CD1c-positive myeloid dendritic cell (primary cell): ENCODE data around the gene NDUFS6.

ENCODE experiments used
- DNase-seq: peaks from one replicate; pipeline ENCODE4 v3.0.0-alpha.2; 2016; ENCODE audit errors: extremely low spot score

The NDUFS6 gene

DNA sequence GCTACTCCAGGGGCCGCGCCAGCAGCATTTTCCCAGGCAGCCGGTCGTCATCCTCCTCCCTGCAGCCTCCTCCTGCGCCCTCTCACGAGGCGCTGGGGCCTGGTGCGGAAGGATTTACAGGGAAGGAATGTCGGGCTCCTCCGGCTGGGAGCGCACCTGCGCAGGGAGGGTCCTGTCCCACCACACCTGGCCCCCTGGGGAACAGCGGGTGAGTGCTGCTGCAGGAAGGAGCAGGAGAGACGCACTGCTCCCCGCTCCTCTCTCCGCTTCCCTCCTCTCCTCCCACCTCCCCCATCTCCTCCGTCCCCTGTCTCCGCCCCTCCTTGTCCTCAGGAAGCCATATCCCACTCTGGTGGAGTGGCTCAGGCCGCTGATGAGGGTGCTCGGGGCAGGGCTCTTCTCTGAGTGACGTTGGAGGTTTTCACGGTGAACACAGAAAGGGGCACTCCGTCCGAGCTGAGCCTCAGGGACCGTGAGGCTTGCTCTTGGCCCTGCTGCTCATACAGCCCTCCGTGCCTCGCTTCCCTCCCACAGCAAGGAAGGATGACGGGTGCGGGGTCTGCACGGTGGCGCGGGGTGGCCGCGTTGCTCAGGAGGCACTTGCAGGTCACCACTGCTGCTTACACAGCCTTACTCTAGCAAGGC lies 50.2 kb downstream of the NDUFS6 start:
- DNase-seq: no peak

DNA sequence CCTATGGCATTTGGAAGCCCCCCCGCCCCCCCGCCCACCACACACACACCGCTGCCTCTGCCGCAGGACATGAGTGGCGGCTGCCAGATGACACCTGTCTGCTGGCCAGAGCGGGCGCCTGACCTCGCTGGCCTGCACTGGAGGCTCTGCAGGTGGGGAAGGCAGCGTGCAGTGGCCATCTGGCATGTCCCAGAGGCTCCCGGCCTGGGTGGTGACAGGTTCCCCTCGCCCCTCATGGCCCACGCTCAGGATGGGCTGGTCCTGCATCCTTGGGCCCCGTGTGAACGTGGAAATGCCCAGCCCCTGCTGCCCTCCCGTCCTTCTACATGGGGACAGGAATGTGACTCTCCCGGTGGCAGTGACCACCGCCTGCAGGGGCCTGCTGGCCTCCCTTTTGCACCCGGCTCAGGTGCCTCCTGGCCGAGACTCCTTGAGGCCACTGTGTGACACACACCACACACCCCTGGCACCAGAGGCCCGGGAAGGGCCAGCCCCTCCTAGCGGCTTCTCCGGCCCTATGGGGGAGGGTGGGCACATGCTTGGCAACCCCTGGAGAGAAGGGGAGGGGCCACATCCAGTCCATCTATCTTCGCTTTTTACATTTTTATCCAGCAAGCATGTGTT lies 51.2 kb downstream of the NDUFS6 start:
- no peak for DNase-seq

DNA sequence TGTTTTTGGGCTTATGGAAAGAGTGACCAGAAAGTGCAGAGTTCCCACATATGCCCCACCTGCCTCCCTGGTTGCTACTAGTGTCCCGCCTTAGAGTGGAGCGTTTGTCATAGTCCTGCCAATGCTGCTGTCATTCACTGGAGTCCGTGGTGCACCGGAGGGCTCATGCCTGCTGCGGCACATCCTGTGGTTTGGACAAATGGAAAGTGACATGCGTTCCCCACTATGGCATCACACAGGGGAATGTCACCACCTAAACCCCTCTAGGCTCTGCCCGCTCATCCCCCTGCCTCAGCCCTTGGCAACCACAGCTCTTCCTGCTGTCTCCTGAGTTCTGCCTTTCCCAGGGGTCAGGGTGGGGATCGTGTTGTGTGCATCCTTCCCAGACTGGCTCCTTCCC lies 52.3 kb downstream of the NDUFS6 start:
- DNase-seq: no peak

DNA sequence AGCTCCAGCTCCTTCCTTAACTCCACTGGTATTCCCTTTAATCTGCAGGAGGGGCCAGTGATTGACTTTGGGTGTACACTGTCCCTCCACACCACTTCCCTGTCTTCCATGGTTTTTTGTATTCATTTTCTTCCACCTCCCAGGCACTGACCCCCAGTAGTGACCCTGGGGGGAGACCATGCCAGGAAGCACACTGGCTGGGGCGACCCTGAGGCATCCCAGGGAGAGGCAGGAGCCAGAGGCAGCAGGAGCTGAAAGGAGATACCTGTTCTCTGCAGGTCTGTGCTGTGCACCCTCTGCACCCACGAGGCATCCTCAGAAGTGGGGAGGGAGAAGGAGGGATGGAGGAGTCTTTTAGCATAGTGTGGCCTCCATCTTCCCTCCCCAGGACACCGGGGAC lies 53.9 kb downstream of the NDUFS6 start:
- DNase-seq: no peak

DNA sequence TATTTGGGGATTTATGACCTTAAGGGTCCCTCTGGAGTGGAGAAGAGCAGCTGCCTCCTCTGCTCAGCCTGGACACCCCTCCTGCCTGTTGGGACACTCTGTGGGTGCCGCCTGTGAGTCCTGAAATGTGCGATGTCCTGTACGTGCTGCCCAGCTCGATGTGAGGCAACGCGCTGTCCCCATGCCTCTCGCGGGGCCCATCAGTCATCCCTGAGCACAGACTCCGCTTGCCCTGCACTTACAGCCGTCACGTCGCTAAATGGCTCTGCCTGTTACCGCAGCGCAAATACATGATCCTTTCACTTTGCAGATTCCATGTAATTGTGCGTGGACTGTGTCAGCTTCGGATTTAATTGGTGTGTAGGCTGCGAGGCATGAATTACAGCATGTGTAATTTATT lies 54.4 kb downstream of the NDUFS6 start:
- no peak for DNase-seq

DNA sequence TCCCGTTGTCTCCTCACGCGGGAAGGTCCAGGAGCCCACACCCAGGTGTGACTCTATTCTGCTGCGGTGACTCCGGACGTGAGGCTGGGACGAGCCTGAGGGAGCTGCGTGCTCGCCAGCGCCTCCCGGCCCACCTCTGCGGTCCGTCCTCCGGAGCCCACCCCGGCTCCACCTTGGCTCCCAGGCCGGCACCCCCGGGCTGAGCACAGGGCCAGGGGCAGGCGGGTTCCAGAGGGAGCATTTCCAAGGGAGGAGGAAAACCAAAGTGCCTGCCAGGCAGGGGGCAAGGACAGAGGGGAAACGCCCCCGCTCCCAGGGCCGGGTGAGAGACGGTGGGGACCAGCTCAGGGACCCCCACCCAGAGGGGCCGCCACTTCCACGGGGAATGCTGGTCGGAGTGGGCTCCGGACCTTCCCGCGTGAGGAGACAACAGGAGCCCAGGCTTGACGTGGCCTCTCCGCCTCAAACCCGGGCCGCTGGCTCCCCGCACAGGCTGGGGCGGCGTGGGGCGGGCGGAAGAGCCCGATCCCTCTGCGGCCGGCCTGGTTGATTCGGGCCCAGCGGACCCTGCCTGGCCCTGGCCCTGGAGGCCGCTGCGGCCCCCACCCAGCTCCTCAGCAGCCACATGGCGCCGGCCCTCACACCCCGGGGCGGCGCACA lies 55.5 kb downstream of the NDUFS6 start:
- DNase-seq: no peak

DNA sequence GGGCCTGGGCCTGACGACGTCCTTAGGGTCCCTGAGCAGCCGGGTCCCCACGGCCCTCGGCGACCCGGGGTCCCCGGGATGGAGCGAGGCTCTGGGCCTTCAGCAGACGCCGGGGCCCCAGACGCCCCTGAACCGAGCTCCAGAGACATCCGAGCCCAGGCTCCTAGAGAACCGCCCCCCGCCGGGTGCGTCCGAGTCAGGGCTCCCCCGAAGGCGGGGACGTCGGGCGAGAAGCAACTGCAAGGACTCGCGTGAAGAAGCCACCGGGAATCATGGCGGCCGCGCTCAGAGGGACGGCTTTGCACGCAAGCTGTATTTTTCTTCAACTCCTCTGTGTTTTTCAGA lies 56.0 kb downstream of the NDUFS6 start:
- no peak for DNase-seq

DNA sequence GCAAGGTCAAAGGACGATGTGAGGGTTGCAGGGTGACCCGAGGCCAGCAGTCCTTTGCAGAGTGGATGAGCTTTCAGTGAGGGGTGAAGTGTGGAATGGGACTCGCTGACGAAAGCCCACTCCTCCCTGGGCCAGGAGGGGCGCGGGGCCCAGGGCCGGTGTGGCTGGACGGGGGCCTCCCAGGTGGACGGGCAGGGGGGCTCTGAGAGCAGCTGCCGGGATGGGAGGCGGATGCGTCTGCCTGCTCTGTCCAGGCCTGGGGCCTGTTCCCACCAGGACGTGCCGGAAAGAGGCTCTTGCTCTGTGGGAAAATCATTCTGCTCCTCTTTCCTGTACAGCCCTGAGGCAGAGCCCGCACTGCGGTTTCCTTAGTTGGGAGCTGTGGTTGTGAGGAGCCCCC lies 57.2 kb downstream of the NDUFS6 start:
- DNase-seq: no peak

DNA sequence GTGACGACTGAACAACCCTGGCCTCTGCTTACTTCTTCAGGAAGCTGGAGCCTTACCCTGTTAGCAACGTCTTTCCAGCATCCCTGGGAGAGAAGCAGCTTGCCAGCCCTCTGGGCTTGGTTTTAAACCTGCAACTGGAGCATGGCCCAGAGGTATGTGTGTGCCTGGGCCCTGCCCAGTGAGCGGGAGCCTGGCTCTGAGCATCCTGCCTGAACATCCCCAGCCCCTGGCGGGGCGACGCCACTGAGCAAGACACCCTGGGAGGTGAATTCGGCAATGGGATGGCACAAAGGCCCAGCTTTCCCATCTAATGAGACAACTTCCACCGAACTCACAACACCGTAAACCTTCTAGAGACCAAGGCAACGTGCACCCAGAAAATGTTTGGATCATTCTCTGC lies 57.9 kb downstream of the NDUFS6 start:
- DNase-seq: no peak

DNA sequence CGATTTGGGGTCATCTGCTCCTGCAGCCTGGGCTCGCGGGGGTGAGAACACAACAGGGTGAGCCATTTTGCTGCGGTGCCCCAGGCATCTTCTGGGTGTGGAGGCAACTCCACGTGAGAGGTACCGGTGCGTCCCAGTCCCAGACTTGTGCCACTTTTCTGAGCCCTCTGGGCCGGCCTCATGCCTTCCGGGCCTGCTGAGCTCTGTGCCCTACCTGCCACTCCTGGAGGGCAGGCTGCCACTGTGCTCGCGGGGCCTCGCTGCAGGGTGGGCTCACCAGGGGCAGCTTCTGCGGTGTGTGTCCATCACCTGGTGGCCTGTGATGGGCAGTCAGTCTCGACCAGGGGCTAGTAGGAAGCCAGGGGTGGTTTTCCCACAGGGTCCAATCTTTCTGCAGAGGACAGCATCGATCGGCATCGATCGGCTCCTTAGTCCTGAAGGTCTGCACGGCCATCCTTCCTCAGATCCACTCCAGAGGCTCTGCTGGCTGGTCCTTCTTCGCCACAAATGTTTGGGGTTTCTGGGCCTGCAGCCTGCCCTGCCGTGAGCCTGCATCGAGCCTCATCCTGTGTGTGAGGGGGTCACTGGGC lies 58.9 kb downstream of the NDUFS6 start:
- no peak for DNase-seq

DNA sequence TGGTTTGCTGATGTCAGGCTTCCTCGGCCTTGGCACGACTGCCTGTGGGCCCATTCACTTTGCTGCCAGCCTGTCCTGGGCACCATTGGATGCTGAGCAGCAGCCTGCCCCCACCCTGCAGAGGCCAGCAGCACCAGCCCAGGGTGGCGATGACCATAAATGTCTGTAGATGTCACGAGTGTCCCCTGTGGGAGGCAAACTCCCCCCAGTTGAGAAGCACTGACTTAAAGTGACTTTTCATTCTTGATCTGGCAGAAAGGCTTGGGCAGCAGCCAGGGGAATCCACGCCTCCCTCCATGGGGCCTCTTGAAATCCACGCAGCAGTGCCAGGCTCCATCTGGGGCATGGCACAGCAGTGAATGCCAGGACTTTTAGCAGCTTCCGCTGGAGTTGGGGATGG lies 59.7 kb downstream of the NDUFS6 start:
- no peak for DNase-seq

DNA sequence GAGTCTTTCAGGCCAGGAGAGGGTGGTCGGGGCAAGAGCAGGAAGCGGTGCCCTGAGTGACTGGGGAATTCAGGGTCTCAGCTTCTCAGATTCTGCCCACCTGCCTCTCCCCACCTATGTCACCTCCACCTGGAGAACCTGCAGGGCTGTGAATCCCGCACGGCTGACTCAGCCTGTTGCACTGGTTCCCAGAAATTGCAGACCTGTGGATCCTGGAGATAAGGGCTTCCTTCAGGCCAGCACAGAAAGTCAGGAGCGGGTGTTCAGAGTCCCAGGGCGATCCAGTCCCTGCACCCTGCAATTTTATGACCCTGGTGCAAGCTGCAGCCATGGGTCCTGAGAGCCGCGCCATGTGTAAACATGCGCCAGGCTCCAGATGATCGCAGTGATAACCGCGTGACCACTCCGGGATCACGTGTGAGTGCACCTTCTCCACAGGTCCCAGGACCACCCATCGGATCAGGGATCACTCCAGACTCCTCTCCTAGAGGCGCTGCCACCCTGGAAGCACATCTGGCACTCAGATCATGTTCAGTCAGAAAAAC lies 63.8 kb downstream of the NDUFS6 start:
- no peak for DNase-seq

DNA sequence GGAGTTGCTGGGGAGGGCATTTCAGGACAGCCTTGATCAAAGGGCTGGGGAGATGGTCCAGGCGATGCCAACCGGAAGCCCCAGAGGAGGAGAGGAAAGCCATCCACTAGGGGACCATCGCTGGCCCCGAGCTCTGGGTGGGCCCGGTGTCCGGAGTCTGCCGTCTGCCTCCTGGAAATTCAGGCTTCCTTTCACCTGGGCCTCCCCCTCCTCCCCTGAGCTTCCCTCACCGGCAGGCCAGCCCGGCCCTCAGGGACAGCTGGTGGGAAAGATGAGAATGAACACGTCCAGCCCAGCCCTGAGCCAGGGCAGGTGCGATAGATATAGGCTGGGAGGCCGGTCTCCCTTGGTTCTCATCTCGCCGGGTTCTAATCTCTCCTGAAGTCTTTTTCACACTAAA lies 64.3 kb downstream of the NDUFS6 start:
- DNase-seq: no peak
